ENCODE results near the gene LYZ. TPM values are rescaled to one million over a fixed set of nuclear protein-coding genes. Genes with fewer than 3 reads are reported as not detected.
A peak's percentile ranks its signal among the peaks of the same experiment; 100 is the strongest.

Gene LYZ
- total RNA-seq, 1 experiment from 2014 or later = not detected

DNA sequence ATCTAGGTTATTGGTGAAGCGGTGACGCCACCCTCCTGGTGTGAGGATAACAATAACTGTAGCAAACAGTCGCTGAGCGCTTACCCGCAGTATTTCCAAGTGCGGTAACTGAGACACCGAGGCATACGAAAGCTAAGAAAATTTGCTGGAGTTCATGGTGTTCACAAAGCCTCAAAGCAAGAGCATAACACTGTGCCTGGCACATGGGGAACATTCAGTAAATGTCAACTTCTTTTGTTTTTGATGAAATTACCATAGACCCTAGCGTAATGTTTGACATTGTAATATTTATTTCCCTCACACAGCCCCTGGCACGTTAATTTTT lies 12.1 kb downstream of the LYZ start:
- Mint-ChIP-seq H3K27me3 (ENCODE audit: low read depth) (no peaks in the 10 kb centered on the region), H3K9me3 (no peaks in the 10 kb centered on the region; a peak in 1 of 5 replicates), H3K4me3 (peak overlapping the region; percentile 88 to 90), H3K4me1 (peaks cover 5 to 17% of the 10 kb centered on the region in 2 experiments), H3K27ac (peak overlapping the region; percentile 86 to 99 (median 89)), H3K36me3 (ENCODE audit: insufficient read depth in 1 of 3, low read depth in 3 of 3) (peaks cover 10 to 25% (median 19%) of the 10 kb centered on the region in 3 experiments; a peak in 6 of 7 replicates)
- no CpG with 5 or more reads among the region's 10 CpGs for WGBS (ENCODE audit: extremely low coverage, insufficient read length, low lambda C conversion rate)
- Histone ChIP-seq H3K14ac (ENCODE audit: insufficient read depth, low read length) (peak overlapping the region; percentile 13; the same call in 1 of the 2 replicates), H3K27ac (ENCODE audit: insufficient read length, low read depth, low read length) (peak overlapping the region; percentile 1), H3K56ac (ENCODE audit: insufficient read length, low read depth, low read length) (no peak overlapping the region), H3K9me3 (ENCODE audit: control insufficient read depth, low read depth, low read length) (no peaks in the 10 kb centered on the region), H3T11ph (ENCODE audit: low read length) (no peak overlapping the region), H3K18ac (ENCODE audit: insufficient read length, low read depth, low read length) (peak overlapping the region; percentile 31), H4K8ac (replicated peaks; ENCODE audit: insufficient read length, low read depth, low read length) (no peak overlapping the region), H3K4me2 (ENCODE audit: insufficient read depth, insufficient read length, low read length) (peak overlapping the region; percentile 57), H2BK120ac (ENCODE audit: low read depth, low read length, poor library complexity, severe bottlenecking) (no peak overlapping the region), H3K79me2 (ENCODE audit: insufficient read depth, low read length) (no peaks in the 10 kb centered on the region; the same call in 1 of the 2 replicates), H3K23me2 (ENCODE audit: insufficient read length, low read depth, low read length, poor library complexity, severe bottlenecking) (no peaks in the 10 kb centered on the region), H4K91ac (ENCODE audit: insufficient read length, low read depth, low read length) (no peak overlapping the region), H3K9ac (ENCODE audit: extremely low read depth, insufficient read length, low read length) (peak overlapping the region; percentile 80), H2AK5ac (ENCODE audit: insufficient read length, low read length) (no peak overlapping the region), H3K79me1 (ENCODE audit: insufficient read depth, low read depth, low read length, poor library complexity, severe bottlenecking) (peaks cover 6% of the 10 kb centered on the region), H2BK12ac (ENCODE audit: insufficient read length, low read depth, low read length) (no peak overlapping the region), H2BK20ac (ENCODE audit: low read depth, low read length, poor library complexity, severe bottlenecking) (no peak overlapping the region), H3K23ac (ENCODE audit: insufficient read length, low read depth, low read length) (no peak overlapping the region), H3K4ac (ENCODE audit: low read depth, low read length) (no peak overlapping the region; the same call in 1 of the 2 replicates), H4K5ac (ENCODE audit: insufficient read length, low read depth, low read length) (no peak overlapping the region), H2BK5ac (ENCODE audit: insufficient read length, low read length) (no peak overlapping the region), H2BK15ac (ENCODE audit: low read depth, low read length) (no peak overlapping the region), H4K20me1 (ENCODE audit: control insufficient read depth, insufficient read depth, insufficient read length) (no peaks in the 10 kb centered on the region), H3K4me1 (ENCODE audit: insufficient read depth, low read length) (no peaks in the 10 kb centered on the region), H3K27me3 (ENCODE audit: insufficient read depth, low read length) (no peaks in the 10 kb centered on the region), H2AFZ (ENCODE audit: low read length) (no peak overlapping the region)
- TF ChIP-seq, protein P1, sequence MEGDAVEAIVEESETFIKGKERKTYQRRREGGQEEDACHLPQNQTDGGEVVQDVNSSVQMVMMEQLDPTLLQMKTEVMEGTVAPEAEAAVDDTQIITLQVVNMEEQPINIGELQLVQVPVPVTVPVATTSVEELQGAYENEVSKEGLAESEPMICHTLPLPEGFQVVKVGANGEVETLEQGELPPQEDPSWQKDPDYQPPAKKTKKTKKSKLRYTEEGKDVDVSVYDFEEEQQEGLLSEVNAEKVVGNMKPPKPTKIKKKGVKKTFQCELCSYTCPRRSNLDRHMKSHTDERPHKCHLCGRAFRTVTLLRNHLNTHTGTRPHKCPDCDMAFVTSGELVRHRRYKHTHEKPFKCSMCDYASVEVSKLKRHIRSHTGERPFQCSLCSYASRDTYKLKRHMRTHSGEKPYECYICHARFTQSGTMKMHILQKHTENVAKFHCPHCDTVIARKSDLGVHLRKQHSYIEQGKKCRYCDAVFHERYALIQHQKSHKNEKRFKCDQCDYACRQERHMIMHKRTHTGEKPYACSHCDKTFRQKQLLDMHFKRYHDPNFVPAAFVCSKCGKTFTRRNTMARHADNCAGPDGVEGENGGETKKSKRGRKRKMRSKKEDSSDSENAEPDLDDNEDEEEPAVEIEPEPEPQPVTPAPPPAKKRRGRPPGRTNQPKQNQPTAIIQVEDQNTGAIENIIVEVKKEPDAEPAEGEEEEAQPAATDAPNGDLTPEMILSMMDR (conservative IDR thresholded peaks at IDR 0.05) = no peak
- no peak for DNase-seq
